ENCODE data around the gene PCNX1. TPM values are rescaled to one million over a fixed set of nuclear protein-coding genes. Genes with fewer than 3 reads are reported as not detected.
"Not testable (repeated sequence)": the region's sequence is repeated elsewhere in the genome, so short reads cannot be mapped to it uniquely, and the experiment has no call there.

The PCNX1 gene
- polyA plus RNA-seq, 3 donors, result 7.3 to 26.7 (median 8.1) TPM

DNA sequence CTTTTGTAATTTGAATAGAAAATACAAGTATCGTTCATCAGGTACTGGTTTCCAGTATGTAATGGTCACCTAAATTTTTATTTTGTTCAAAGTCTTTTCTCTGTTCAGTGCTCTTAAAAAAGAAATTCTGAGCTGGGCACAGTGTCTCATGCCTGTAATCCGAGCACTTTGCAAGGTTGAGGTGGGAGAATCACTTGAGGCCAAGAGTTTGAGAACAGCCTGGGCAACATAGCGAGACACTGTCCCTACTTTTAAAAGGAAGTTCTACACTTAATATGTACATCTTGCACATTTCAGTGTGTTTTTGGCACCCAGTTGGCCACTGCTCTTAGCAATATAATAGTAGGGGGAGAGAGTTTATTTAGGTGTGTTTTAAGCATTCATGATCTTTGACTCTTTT, 27.9 kb downstream of the PCNX1 start:
- peaks cover 0 to 1% of the 10 kb centered on the region in 2 donors for H3K36me3 Mint-ChIP-seq
- no peak overlapping the region for H3K4me3 Mint-ChIP-seq
- H3K4me1 Mint-ChIP-seq, result peaks cover 38% of the 10 kb centered on the region
- Histone ChIP-seq H4K20me1 (ENCODE audit: insufficient read depth, low read length) (peaks cover 65% of the 10 kb centered on the region), H3K9me3 (replicated peaks in 1 of 2; ENCODE audit: control insufficient read depth in 1 of 2, insufficient read depth in 1 of 2, low read length in 2 of 2) (no peaks in the 10 kb centered on the region), H3K9ac (ENCODE audit: insufficient read depth, low read length, poor library complexity, severe bottlenecking) (no peak overlapping the region), H3K4me2 (replicated peaks; ENCODE audit: extremely low read depth, low read length, poor library complexity, severe bottlenecking) (no peak overlapping the region), H3K79me2 (ENCODE audit: insufficient read depth, low read length) (peaks cover 84% of the 10 kb centered on the region), H3K4me1 (ENCODE audit: control insufficient read depth in 1 of 2, insufficient read depth in 2 of 2, low read length in 2 of 2) (peaks cover 15 to 20% of the 10 kb centered on the region in 2 donors), H3K27me3 (ENCODE audit: control insufficient read depth in 2 of 2, insufficient read depth in 2 of 2, low read length in 2 of 2) (no peaks in the 10 kb centered on the region), H3K4me3 (replicated peaks in 1 of 3; ENCODE audit: low read depth in 2 of 3, low read length in 3 of 3) (no peak overlapping the region), H3K36me3 (replicated peaks in 1 of 2; ENCODE audit: control insufficient read depth in 1 of 2, insufficient read depth in 2 of 2, low read length in 2 of 2) (no peaks in the 10 kb centered on the region), H2AFZ (ENCODE audit: insufficient read depth, low read depth, low read length, poor library complexity, severe bottlenecking) (no peak overlapping the region), H3K27ac (ENCODE audit: low read depth in 1 of 2, low read length in 2 of 2) (peak overlapping the region in 1 of 2 donors; percentile 63)
- H3K27ac Mint-ChIP-seq, result peak overlapping the region in 3 of 7 donors; percentile 49 to 68 (median 66)
- no peaks in the 10 kb centered on the region for H3K27me3 Mint-ChIP-seq (ENCODE audit: low read depth in 3 of 3)
- no peak for DNase-seq
- WGBS (ENCODE audit: insufficient coverage), result no CpG with 5 or more reads among the region's 3 CpGs
- TF ChIP-seq, protein P1, sequence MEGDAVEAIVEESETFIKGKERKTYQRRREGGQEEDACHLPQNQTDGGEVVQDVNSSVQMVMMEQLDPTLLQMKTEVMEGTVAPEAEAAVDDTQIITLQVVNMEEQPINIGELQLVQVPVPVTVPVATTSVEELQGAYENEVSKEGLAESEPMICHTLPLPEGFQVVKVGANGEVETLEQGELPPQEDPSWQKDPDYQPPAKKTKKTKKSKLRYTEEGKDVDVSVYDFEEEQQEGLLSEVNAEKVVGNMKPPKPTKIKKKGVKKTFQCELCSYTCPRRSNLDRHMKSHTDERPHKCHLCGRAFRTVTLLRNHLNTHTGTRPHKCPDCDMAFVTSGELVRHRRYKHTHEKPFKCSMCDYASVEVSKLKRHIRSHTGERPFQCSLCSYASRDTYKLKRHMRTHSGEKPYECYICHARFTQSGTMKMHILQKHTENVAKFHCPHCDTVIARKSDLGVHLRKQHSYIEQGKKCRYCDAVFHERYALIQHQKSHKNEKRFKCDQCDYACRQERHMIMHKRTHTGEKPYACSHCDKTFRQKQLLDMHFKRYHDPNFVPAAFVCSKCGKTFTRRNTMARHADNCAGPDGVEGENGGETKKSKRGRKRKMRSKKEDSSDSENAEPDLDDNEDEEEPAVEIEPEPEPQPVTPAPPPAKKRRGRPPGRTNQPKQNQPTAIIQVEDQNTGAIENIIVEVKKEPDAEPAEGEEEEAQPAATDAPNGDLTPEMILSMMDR (IDR thresholded peaks at IDR 0.05), result no peak
- intact Hi-C loops (cut with micrococcal nuclease), result no loop called here
- peaks cover 0 to 8% (median 2%) of the 10 kb centered on the region in 7 donors for H3K9me3 Mint-ChIP-seq

DNA sequence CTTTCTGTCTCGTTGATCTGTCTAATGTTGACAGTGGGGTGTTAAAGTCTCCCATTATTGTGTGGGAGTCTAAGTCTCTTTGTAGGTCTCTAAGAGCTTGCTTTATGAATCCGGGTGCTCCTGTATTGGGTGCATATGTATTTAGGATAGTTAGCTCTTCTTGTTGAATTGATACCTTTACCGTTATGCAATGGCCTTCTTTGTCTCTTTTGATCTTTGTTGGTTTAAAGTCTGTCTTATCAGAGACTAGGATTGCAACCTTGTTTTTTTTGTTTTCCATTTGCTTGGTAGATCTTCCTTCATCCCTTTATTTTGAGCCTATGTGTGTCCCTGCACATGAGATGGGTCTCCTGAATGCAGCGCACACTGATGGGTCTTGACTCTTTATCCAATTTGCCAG, 32.4 kb downstream of the PCNX1 start:
- H3K4me3 Mint-ChIP-seq, result not testable (repeated sequence)
- H3K9me3 Mint-ChIP-seq, result peaks cover 28 to 43% (median 35%) of the 10 kb centered on the region in 7 donors

DNA sequence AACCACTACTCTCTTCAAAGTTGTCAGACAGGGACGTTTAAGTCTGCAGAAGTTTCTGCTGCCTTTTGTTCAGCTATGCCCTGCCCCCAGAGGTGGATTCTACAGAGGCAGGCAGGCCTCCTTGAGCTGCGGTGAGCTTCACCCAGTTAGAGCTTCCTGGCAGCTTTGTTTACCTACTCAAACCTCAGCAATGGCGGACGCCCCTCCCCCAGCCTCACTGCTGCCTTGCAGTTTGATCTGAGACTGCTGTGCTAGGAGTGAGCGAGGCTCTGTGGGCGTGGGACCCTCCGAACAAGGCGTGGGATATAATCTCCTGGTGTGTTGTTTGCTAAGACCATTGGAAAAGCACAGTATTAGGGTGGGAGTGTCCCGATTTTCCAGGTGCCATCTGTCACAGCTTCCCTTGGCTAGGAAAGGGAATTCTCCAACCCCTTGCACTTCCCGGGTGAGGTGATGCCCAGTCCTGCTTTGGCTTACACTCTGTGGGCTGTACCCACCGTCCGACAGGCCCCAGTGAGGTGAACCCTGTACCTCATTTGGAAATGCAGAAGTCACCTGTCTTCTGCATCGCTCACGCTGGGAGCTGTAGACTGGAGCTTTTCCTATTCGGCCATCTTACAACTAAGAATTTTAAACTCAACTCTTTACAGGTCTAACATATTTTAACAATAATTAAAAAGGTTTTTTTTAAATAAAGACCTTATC, 34.5 kb downstream of the PCNX1 start:
- H3K36me3 Mint-ChIP-seq, result peaks cover 50 to 55% of the 10 kb centered on the region in 2 donors
- Histone ChIP-seq H3K79me2 (ENCODE audit: insufficient read depth, low read length) (peaks cover 76% of the 10 kb centered on the region), H3K36me3 (replicated peaks in 1 of 2; ENCODE audit: control insufficient read depth in 1 of 2, insufficient read depth in 2 of 2, low read length in 2 of 2) (peaks cover under 1 to 52% of the 10 kb centered on the region in 2 donors), H4K20me1 (ENCODE audit: insufficient read depth, low read length) (peaks cover 48% of the 10 kb centered on the region), H3K9me3 (replicated peaks in 1 of 2; ENCODE audit: control insufficient read depth in 1 of 2, insufficient read depth in 1 of 2, low read length in 2 of 2) (peaks cover 31 to 43% of the 10 kb centered on the region in 2 donors)
- DNase-seq; H3K4me3 ChIP-seq (replicated peaks in 1 of 3; ENCODE audit: low read depth in 2 of 3, low read length in 3 of 3); H3K27me3 ChIP-seq (ENCODE audit: control insufficient read depth in 2 of 2, insufficient read depth in 2 of 2, low read length in 2 of 2); H3K4me2 ChIP-seq (replicated peaks; ENCODE audit: extremely low read depth, low read length, poor library complexity, severe bottlenecking); H3K4me1 Mint-ChIP-seq; H3K27ac ChIP-seq (ENCODE audit: low read depth in 1 of 2, low read length in 2 of 2); intact Hi-C loops (cut with micrococcal nuclease); H3K9ac ChIP-seq (ENCODE audit: insufficient read depth, low read length, poor library complexity, severe bottlenecking); H3K4me1 ChIP-seq (ENCODE audit: control insufficient read depth in 1 of 2, insufficient read depth in 2 of 2, low read length in 2 of 2); H3K4me3 Mint-ChIP-seq; H2AFZ ChIP-seq (ENCODE audit: insufficient read depth, low read depth, low read length, poor library complexity, severe bottlenecking); H3K27me3 Mint-ChIP-seq (ENCODE audit: low read depth in 3 of 3): not testable (repeated sequence)
- WGBS (ENCODE audit: insufficient coverage), result 100% methylated on average over 6 of the region's 15 CpGs
- peak overlapping the region in 1 of 7 donors; percentile 32 for H3K27ac Mint-ChIP-seq
- peaks cover 35 to 47% (median 43%) of the 10 kb centered on the region in 7 donors for H3K9me3 Mint-ChIP-seq

More for the DNA sequence above, 32.4 kb downstream of the PCNX1 start:
- H3K4me1 ChIP-seq (ENCODE audit: control insufficient read depth in 1 of 2, insufficient read depth in 2 of 2, low read length in 2 of 2); H3K27ac Mint-ChIP-seq; intact Hi-C loops (cut with micrococcal nuclease); H3K9ac ChIP-seq (ENCODE audit: insufficient read depth, low read length, poor library complexity, severe bottlenecking); DNase-seq; H3K4me3 ChIP-seq (replicated peaks in 1 of 3; ENCODE audit: low read depth in 2 of 3, low read length in 3 of 3); H2AFZ ChIP-seq (ENCODE audit: insufficient read depth, low read depth, low read length, poor library complexity, severe bottlenecking); H3K27ac ChIP-seq (ENCODE audit: low read depth in 1 of 2, low read length in 2 of 2); H3K27me3 ChIP-seq (ENCODE audit: control insufficient read depth in 2 of 2, insufficient read depth in 2 of 2, low read length in 2 of 2); H3K27me3 Mint-ChIP-seq (ENCODE audit: low read depth in 3 of 3); H3K4me2 ChIP-seq (replicated peaks; ENCODE audit: extremely low read depth, low read length, poor library complexity, severe bottlenecking): not testable (repeated sequence)
- Histone ChIP-seq H3K9me3 (replicated peaks in 1 of 2; ENCODE audit: control insufficient read depth in 1 of 2, insufficient read depth in 1 of 2, low read length in 2 of 2) (peaks cover 21 to 32% of the 10 kb centered on the region in 2 donors), H3K36me3 (replicated peaks in 1 of 2; ENCODE audit: control insufficient read depth in 1 of 2, insufficient read depth in 2 of 2, low read length in 2 of 2) (peaks cover 0 to 33% of the 10 kb centered on the region in 2 donors), H3K79me2 (ENCODE audit: insufficient read depth, low read length) (peaks cover 82% of the 10 kb centered on the region), H4K20me1 (ENCODE audit: insufficient read depth, low read length) (peaks cover 46% of the 10 kb centered on the region)
- Mint-ChIP-seq H3K4me1 (peaks cover 17% of the 10 kb centered on the region), H3K36me3 (peaks cover 39 to 41% of the 10 kb centered on the region in 2 donors)
- no CpG with 5 or more reads among the region's 4 CpGs for WGBS (ENCODE audit: insufficient coverage)

All from CD14-positive monocyte (primary cell).